Lung (tissue), 12 donors: ENCODE results near the gene SWI5. TPM values are rescaled to one million over a fixed set of nuclear protein-coding genes. Genes with fewer than 3 reads are reported as not detected.

ENCODE experiments used
- ATAC-seq: fragments of 200-7000 bp; cut with Tn5 transposase; one replicate; pipeline ENCODE4 v1.9.1; 2020; ENCODE audit warnings: moderate number of reproducible peaks; ENCODE audit not compliant: insufficient read depth, low FRiP score
- DNase-seq, 3 donors: peaks; one replicate each; pipeline ENCODE4 v3.0.0-alpha.2; 2013 to 2017
- H3K27ac ChIP-seq, 2 donors: one replicate each; pipeline ENCODE4 v1.5.1; 2013; ENCODE audit warnings: mild to moderate bottlenecking in 2 of 2, moderate library complexity in 2 of 2, control low read depth in 1 of 2, inconsistent platforms in 1 of 2, low read depth in 1 of 2, low read length in 1 of 2
- H3K27me3 ChIP-seq, 3 donors: one replicate each; pipeline ENCODE4 v1.5.1; 2013; ENCODE audit warnings: low read length in 2 of 3; ENCODE audit not compliant: control insufficient read depth in 3 of 3, insufficient read depth in 3 of 3
- H3K36me3 ChIP-seq, 4 donors: one replicate each; pipeline ENCODE4 v1.5.1; 2013; ENCODE audit warnings: low read length in 4 of 4, mild to moderate bottlenecking in 1 of 4, moderate library complexity in 1 of 4; ENCODE audit not compliant: control insufficient read depth in 4 of 4, insufficient read depth in 4 of 4
- H3K4me1 ChIP-seq, 5 donors: one replicate each; pipeline ENCODE4 v1.5.1; 2013; ENCODE audit warnings: low read length in 5 of 5, mild to moderate bottlenecking in 2 of 5, moderate library complexity in 1 of 5; ENCODE audit not compliant: control insufficient read depth in 5 of 5, insufficient read depth in 5 of 5
- H3K4me3 ChIP-seq: one replicate; pipeline ENCODE4 v1.5.1; 2013; ENCODE audit warnings: mild to moderate bottlenecking, control low read depth, moderate library complexity
- H3K9ac ChIP-seq, 2 donors: one replicate each; pipeline ENCODE4 v1.5.1; 2013; ENCODE audit warnings: low read length in 2 of 2, control low read depth in 1 of 2; ENCODE audit not compliant: insufficient read depth in 1 of 2
- H3K9me3 ChIP-seq, 4 donors: one replicate each; pipeline ENCODE4 v1.5.1; 2013; ENCODE audit warnings: low read length in 3 of 4, mild to moderate bottlenecking in 1 of 4, moderate library complexity in 1 of 4; ENCODE audit not compliant: control insufficient read depth in 4 of 4, insufficient read depth in 3 of 4
- CTCF ChIP-seq: IDR thresholded peaks from 2 replicates; pipeline ENCODE4 v1.5.1; 2012; ENCODE audit warnings: mild to moderate bottlenecking; ENCODE audit errors: control extremely low read depth, extremely low read depth
- WGBS, 2 donors: extraction: QIAGEN DNeasy Blood & Tissue Kit; methylation state at CpG; one replicate each; pipeline ENCODE4 v1.1.7; 2013; 5-methylcytosine and 5-hydroxymethylcytosine counted together
- polyA plus RNA-seq, 2 donors: library from polyadenylated mRNA; stranded (reverse); fragments of 200-250 nt; gene quantifications; one replicate each; pipeline ENCODE4 v1.2.1, GENCODE V29; 2013
- total RNA-seq, 2 donors: library from RNA; depleted of rRNA in 1 of 2; stranded (reverse); fragments of >200 nt in 1 of 2; gene quantifications; one replicate each; pipeline ENCODE4 v1.2.1, GENCODE V29; 2014 to 2021
- donor health status: control.
- donor health status: control.
- donor health status: Bipolar disorder and iron deficiency.
- donor health status: healthy.
- donor health status: DM: yes; HTN: yes; CAD: no.

SWI5 gene
- total and polyA plus RNA-seq, 4 donors = 19.6 to 28.4 (median 23.2) TPM

GRCh38 chr9:128254362-128254761 is 21.7 kb upstream of the SWI5 start:
- TF ChIP-seq CTCF = no peak
- no peaks in the 10 kb centered on the region for H3K9me3 ChIP-seq
- peaks cover 12 to 26% (median 17%) of the 10 kb centered on the region in 4 donors for H3K36me3 ChIP-seq
- no peak overlapping the region for H3K4me3 ChIP-seq
- ATAC-seq = no peak
- no peaks in the 10 kb centered on the region for H3K27me3 ChIP-seq
- no peak overlapping the region for H3K9ac ChIP-seq
- H3K4me1 ChIP-seq = peaks cover 0 to 3% (median 0%) of the 10 kb centered on the region in 5 donors
- WGBS, 2 donors = 92 to 93% methylated on average over 13 to 20 of the region's 20 CpGs
- no peak for DNase-seq
- H3K27ac ChIP-seq = no peak overlapping the region

GRCh38 chr9:128254855-128255759 is 21.0 kb upstream of the SWI5 start:
- no peak overlapping the region for H3K9ac ChIP-seq
- DNase-seq (peak; percentile 60 to 66 (median 65)), ATAC-seq (no peak)
- H3K9me3 ChIP-seq = no peaks in the 10 kb centered on the region
- TF ChIP-seq CTCF = peak; percentile 55
- WGBS, 2 donors = 69 to 74% methylated on average over 18 of the region's 18 CpGs
- peaks cover 13 to 33% (median 20%) of the 10 kb centered on the region in 4 donors for H3K36me3 ChIP-seq
- H3K27ac ChIP-seq = no peak overlapping the region
- no peaks in the 10 kb centered on the region for H3K27me3 ChIP-seq
- H3K4me3 ChIP-seq = no peak overlapping the region
- H3K4me1 ChIP-seq = peaks cover 0 to 3% (median 0%) of the 10 kb centered on the region in 5 donors

DNA sequence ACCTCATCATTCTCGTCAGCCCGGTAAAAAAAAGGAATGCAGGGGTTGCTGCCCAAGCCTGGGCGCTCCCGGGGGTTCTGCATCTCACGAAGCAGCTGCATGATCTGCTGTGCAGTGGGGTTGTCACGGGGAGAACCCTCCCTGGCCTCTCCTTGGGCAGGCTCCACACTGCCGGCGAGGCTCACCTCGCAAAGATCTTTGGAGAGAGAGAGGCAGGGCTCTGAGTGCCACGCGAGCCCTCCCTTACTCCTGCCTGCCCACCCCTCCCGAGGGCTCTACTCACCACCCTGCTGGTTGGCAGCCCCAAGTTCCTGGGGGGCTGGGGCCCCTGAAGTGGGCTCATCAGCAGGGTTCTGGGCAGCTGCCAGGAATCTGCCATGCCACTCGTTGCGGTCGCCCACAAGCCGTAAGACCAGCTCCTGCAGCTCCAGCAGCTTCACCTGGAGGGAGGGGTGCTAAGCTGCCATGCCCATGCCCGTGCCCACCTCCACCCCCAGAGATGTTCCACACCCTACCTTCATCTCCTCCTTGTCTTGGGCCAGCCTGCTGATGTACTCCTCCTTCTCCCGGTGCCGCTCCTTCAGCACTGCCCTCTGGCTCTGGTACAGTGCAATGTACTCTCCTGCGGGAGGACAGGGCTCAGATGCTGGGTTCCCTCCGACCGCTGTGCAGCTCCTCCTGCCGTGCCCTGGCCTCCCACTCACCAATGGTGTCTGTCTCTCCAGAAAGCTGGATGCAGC is 18.8 kb upstream of the SWI5 start:
- Histone ChIP-seq H3K9ac (no peak overlapping the region), H3K9me3 (no peaks in the 10 kb centered on the region), H3K4me1 (no peaks in the 10 kb centered on the region), H3K27ac (no peak overlapping the region), H3K36me3 (peaks cover 23 to 50% (median 25%) of the 10 kb centered on the region in 4 donors), H3K4me3 (no peak overlapping the region), H3K27me3 (no peaks in the 10 kb centered on the region)
- whole genome bisulfite sequencing, 2 donors = 79 to 86% methylated on average over 23 of the region's 23 CpGs
- TF ChIP-seq CTCF = no peak
- ATAC-seq (no peak), DNase-seq (no peak)
